Measurements from ENCODE around the gene ARAP3.

ARAP3 gene

GRCh38 chr5:141668601-141669265, 13.3 kb downstream of the ARAP3 start:
- Histone ChIP-seq H3K79me2 (ENCODE audit: low read length) (no peaks in the 10 kb centered on the region), H3K4me1 (ENCODE audit: low read length) (peaks cover 4% of the 10 kb centered on the region; the same call in 1 of the 2 replicates), H4K20me1 (ENCODE audit: insufficient read depth, low read length) (no peaks in the 10 kb centered on the region), H3K27me3 (ENCODE audit: low read depth, low read length) (no peaks in the 10 kb centered on the region), H3K4me3 (ENCODE audit: low read length) (no peak overlapping the region), H2AFZ (ENCODE audit: low read depth, low read length) (no peak overlapping the region), H3K27ac (ENCODE audit: low read length) (no peak overlapping the region), H3K4me2 (ENCODE audit: low read length) (no peak overlapping the region), H3K9me3 (ENCODE audit: insufficient read depth, low read length) (no peaks in the 10 kb centered on the region), H3K36me3 (replicated peaks; ENCODE audit: low read depth, low read length) (no peaks in the 10 kb centered on the region), H3K9ac (ENCODE audit: low read length) (no peak overlapping the region)
- TF ChIP-seq EZH2phosphoT487 (IDR thresholded peaks at IDR 0.05; ENCODE audit: low read depth) (no peak), CTCF (IDR thresholded peaks at IDR 0.05; ENCODE audit: low read depth, low read length) (no peak)

- TF ChIP-seq EZH2phosphoT487 (IDR thresholded peaks at IDR 0.05; ENCODE audit: low read depth) (no peak), CTCF (IDR thresholded peaks at IDR 0.05; ENCODE audit: low read depth, low read length) (no peak)
- Histone ChIP-seq H2AFZ (ENCODE audit: low read depth, low read length) (no peak overlapping the region), H3K79me2 (ENCODE audit: low read length) (no peaks in the 10 kb centered on the region), H3K4me2 (ENCODE audit: low read length) (no peak overlapping the region), H3K4me1 (ENCODE audit: low read length) (peaks cover 4% of the 10 kb centered on the region; the same call in 1 of the 2 replicates), H3K9me3 (ENCODE audit: insufficient read depth, low read length) (no peaks in the 10 kb centered on the region), H3K27me3 (ENCODE audit: low read depth, low read length) (no peaks in the 10 kb centered on the region), H3K36me3 (replicated peaks; ENCODE audit: low read depth, low read length) (no peaks in the 10 kb centered on the region), H3K27ac (ENCODE audit: low read length) (no peak overlapping the region), H3K4me3 (ENCODE audit: low read length) (no peak overlapping the region), H3K9ac (ENCODE audit: low read length) (no peak overlapping the region), H4K20me1 (ENCODE audit: insufficient read depth, low read length) (no peaks in the 10 kb centered on the region)
Observed at GRCh38 chr5:141665995-141666940, 15.8 kb downstream of the ARAP3 start.

GRCh38 chr5:141664733-141665461, 17.1 kb downstream of the ARAP3 start:
- no peaks in the 10 kb centered on the region for H4K20me1 ChIP-seq (ENCODE audit: insufficient read depth, low read length)
- peak overlapping the region; percentile 55 for H2AFZ ChIP-seq (ENCODE audit: low read depth, low read length)
- no peaks in the 10 kb centered on the region for H3K9me3 ChIP-seq (ENCODE audit: insufficient read depth, low read length)
- no peaks in the 10 kb centered on the region for H3K79me2 ChIP-seq (ENCODE audit: low read length)
- H3K9ac ChIP-seq (ENCODE audit: low read length): 0 out of 2 replicates have a peak overlapping the region, but pooled peaks have one; percentile 0
- H3K4me2 ChIP-seq (ENCODE audit: low read length): peak overlapping the region; percentile 34
- H3K27ac ChIP-seq (ENCODE audit: low read length): no peak overlapping the region
- TF ChIP-seq EZH2phosphoT487 (IDR thresholded peaks at IDR 0.05; ENCODE audit: low read depth) (no peak), CTCF (IDR thresholded peaks at IDR 0.05; ENCODE audit: low read depth, low read length) (peak; percentile 81)
- H3K27me3 ChIP-seq (ENCODE audit: low read depth, low read length): no peaks in the 10 kb centered on the region
- no peaks in the 10 kb centered on the region for H3K36me3 ChIP-seq (replicated peaks; ENCODE audit: low read depth, low read length)
- no peak overlapping the region for H3K4me3 ChIP-seq (ENCODE audit: low read length)
- H3K4me1 ChIP-seq (ENCODE audit: low read length): peaks cover 4% of the 10 kb centered on the region; the same call in 1 of the 2 replicates
